K562 (cell line): ENCODE data around the gene PAN2. TPM values are rescaled to one million over a fixed set of nuclear protein-coding genes. Genes with fewer than 3 reads are reported as not detected.

Experiments used
- CEBPG ChIP-seq, 3 experiments: fragments of 200-800 bp in 1 of 3; sonication (Bioruptor generic) in 1 of 3; sonication (generic) in 1 of 3; formaldehyde crosslinking in 1 of 3; IDR thresholded peaks in 2 of 3; conservative IDR thresholded peaks in 1 of 3; 2 replicates each; pipeline versions ENCODE4 v1.6.1 to v1.8.0; 2016 to 2022; ENCODE audit warnings: missing compliant biosample characterization in 2 of 3, missing genetic modification characterization in 2 of 3, mild to moderate bottlenecking in 1 of 3, missing genetic modification reagents in 1 of 3
- CHD4 ChIP-seq: fragments of 200-600 bp; sonication (generic); IDR thresholded peaks from 3 replicates; pipeline ENCODE4 v1.6.1; 2012; ENCODE audit warnings: low read depth, mild to moderate bottlenecking, mixed read lengths, low read length, inconsistent platforms; ENCODE audit not compliant: insufficient read depth, insufficient replicate concordance, poor library complexity, severe bottlenecking
- EGR1 ChIP-seq: fragments of 450-650 bp; conservative IDR thresholded peaks from 2 replicates; pipeline ENCODE4 v1.6.1; 2017; ENCODE audit warnings: mild to moderate bottlenecking
- FOXP1 ChIP-seq: sonication (generic); formaldehyde crosslinking; IDR thresholded peaks from 2 replicates; pipeline ENCODE4 v1.8.0; 2022; ENCODE audit warnings: mild to moderate bottlenecking, missing genetic modification reagents
- GABPB1 ChIP-seq: sonication (generic); formaldehyde crosslinking; IDR thresholded peaks from 2 replicates; pipeline ENCODE4 v1.8.0; 2022; ENCODE audit warnings: mild to moderate bottlenecking, missing genetic modification reagents
- HCFC1 ChIP-seq: IDR thresholded peaks from 2 replicates; pipeline ENCODE4 v1.6.1; 2012; ENCODE audit warnings: low read depth, low read length, improper control_type of control experiment
- JUNB ChIP-seq: fragments of 450-650 bp; formaldehyde crosslinking; conservative IDR thresholded peaks from 2 replicates; pipeline ENCODE4 v1.4.0; 2020; ENCODE audit warnings: mild to moderate bottlenecking
- MCM3 ChIP-seq: fragments of 450-650 bp; IDR thresholded peaks from 2 replicates; pipeline ENCODE4 v1.6.1; 2016
- MYNN ChIP-seq, 2 experiments: sonication (generic); formaldehyde crosslinking in 1 of 2; IDR thresholded peaks; 2 replicates each; pipeline versions ENCODE4 v1.5.0 to v1.6.1; 2016 to 2020; ENCODE audit warnings: antibody characterized with exemption in 1 of 2, missing genetic modification reagents in 1 of 2
- NFXL1 ChIP-seq: fragments of 450-650 bp; formaldehyde crosslinking; IDR thresholded peaks from 2 replicates; pipeline ENCODE4 v1.4.0; 2021; ENCODE audit warnings: mild to moderate bottlenecking
- RBM17 ChIP-seq: fragments of 200-400 bp; formaldehyde crosslinking; IDR thresholded peaks from 2 replicates; pipeline ENCODE4 v1.6.1; 2017; ENCODE audit warnings: low read depth, mild to moderate bottlenecking, low read length, borderline replicate concordance
- RBM22 ChIP-seq: fragments of 200-400 bp; formaldehyde crosslinking; IDR thresholded peaks from 2 replicates; pipeline ENCODE4 v1.6.1; 2018; ENCODE audit warnings: low read length, low read depth; ENCODE audit not compliant: poor library complexity, severe bottlenecking
- SIN3A ChIP-seq, 2 experiments: fragments of 150-350 bp in 1 of 2; IDR thresholded peaks; 2 replicates each; pipeline ENCODE4 v1.6.1; 2011 to 2016; ENCODE audit warnings: borderline replicate concordance in 2 of 2, low read depth in 2 of 2, low read length in 2 of 2, mild to moderate bottlenecking in 2 of 2, moderate library complexity in 2 of 2; ENCODE audit not compliant: control insufficient read depth in 1 of 2
- SLC30A9 ChIP-seq: fragments of 250-450 bp; sonication (Bioruptor Pico); IDR thresholded peaks from 2 replicates; pipeline ENCODE4 v1.8.0; 2022; ENCODE audit warnings: mild to moderate bottlenecking, moderate library complexity
- SMARCA4 ChIP-seq: fragments of 450-650 bp; IDR thresholded peaks from 2 replicates; pipeline ENCODE4 v1.6.1; 2016
- STAT5B ChIP-seq: fragments of 250-450 bp; sonication (Bioruptor Pico); IDR thresholded peaks from 2 replicates; pipeline ENCODE4 v1.8.0; 2021; ENCODE audit warnings: mild to moderate bottlenecking, inconsistent platforms
- ZBTB17 ChIP-seq: fragments of 450-650 bp; formaldehyde crosslinking; IDR thresholded peaks from 2 replicates; pipeline ENCODE4 v1.4.0; 2020; ENCODE audit warnings: mild to moderate bottlenecking
- ZC3H4 ChIP-seq: sonication (generic); formaldehyde crosslinking; IDR thresholded peaks from 2 replicates; pipeline ENCODE4 v1.9.0; 2021; ENCODE audit warnings: missing genetic modification reagents, borderline replicate concordance
- ZNF77 ChIP-seq: fragments of 250-450 bp; sonication (Bioruptor Pico); IDR thresholded peaks from 2 replicates; pipeline ENCODE4 v1.5.0; 2020
- polyA plus RNA-seq, 8 experiments: library from polyadenylated mRNA; depleted of rRNA in 4 of 8; stranded (reverse) in 5 of 8; unstranded in 3 of 8; fragments of >200 nt; fragmentation: Nextera tagmentation in 2 of 8; fragmentation: Illumina TruSeq in 1 of 8; extraction: Ambion mirVana in 2 of 8; extraction: Trizol in 1 of 8; gene quantifications; 2 replicates each; pipeline versions ENCODE4 v1.2.1 to v1.2.3, GENCODE V29; 2011 to 2014; ENCODE audit warnings: inconsistent platforms in 1 of 8, missing spikeins in 1 of 8
- total RNA-seq, 7 experiments: library from RNA; depleted of rRNA in 6 of 7; stranded (reverse); fragments of >200 nt in 6 of 7; fragmentation: Illumina TruSeq in 2 of 7; extraction: Trizol in 2 of 7; gene quantifications; 2 replicates each; pipeline versions ENCODE4 v1.2.1 to v1.2.3, GENCODE V29; 2011 to 2021; ENCODE audit warnings: low replicate concordance in 1 of 7
- TF ChIP-seq, protein P1 (sequence below): sonication (generic); formaldehyde crosslinking; IDR thresholded peaks from 2 replicates; pipeline ENCODE4 v1.8.1; 2023; ENCODE audit warnings: mild to moderate bottlenecking, missing genetic modification reagents
- TF ChIP-seq, protein P2 (sequence below): fragments of 250-450 bp; sonication (Bioruptor Pico); IDR thresholded peaks from 2 replicates; pipeline ENCODE4 v1.8.0; 2021; ENCODE audit warnings: borderline replicate concordance, mild to moderate bottlenecking, moderate library complexity; ENCODE audit not compliant: poor library complexity, severe bottlenecking
- TF ChIP-seq, protein P3 (sequence below): fragments of 450-650 bp; formaldehyde crosslinking; IDR thresholded peaks from 2 replicates; pipeline ENCODE4 v1.4.0; 2020; ENCODE audit warnings: mild to moderate bottlenecking, moderate library complexity

The PAN2 gene
- total and polyA plus RNA-seq, 9 of the 15 experiments (the other 6 are each of a cell fraction or from before 2014, with no cell fraction given): 15.0 to 66.1 (median 25.9) TPM

- TF ChIP-seq, protein P1, sequence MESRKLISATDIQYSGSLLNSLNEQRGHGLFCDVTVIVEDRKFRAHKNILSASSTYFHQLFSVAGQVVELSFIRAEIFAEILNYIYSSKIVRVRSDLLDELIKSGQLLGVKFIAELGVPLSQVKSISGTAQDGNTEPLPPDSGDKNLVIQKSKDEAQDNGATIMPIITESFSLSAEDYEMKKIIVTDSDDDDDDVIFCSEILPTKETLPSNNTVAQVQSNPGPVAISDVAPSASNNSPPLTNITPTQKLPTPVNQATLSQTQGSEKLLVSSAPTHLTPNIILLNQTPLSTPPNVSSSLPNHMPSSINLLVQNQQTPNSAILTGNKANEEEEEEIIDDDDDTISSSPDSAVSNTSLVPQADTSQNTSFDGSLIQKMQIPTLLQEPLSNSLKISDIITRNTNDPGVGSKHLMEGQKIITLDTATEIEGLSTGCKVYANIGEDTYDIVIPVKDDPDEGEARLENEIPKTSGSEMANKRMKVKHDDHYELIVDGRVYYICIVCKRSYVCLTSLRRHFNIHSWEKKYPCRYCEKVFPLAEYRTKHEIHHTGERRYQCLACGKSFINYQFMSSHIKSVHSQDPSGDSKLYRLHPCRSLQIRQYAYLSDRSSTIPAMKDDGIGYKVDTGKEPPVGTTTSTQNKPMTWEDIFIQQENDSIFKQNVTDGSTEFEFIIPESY (CRISPR knock-in tag): 0 out of 2 replicates have a peak, but pooled peaks have one; percentile 29
- TF ChIP-seq FOXP1 (CRISPR knock-in tag) (no peak), JUNB (no peak), NFXL1 (CRISPR knock-in tag) (no peak), SMARCA4 (peak; percentile 83), ZC3H4 (CRISPR knock-in tag) (no peak), MYNN (IDR thresholded peaks at IDR 0.05) (peak; percentile 34; the same call in 1 of the 2 replicates), MYNN (CRISPR knock-in tag; IDR thresholded peaks at IDR 0.05) (no peak), RBM17 (no peak), HCFC1 (peak; percentile 1; the same call in 1 of the 2 replicates), STAT5B (CRISPR knock-in tag) (no peak), CEBPG (CRISPR knock-in tag; IDR thresholded peaks at IDR 0.05) (no peak), CEBPG (tag; conservative IDR thresholded peaks at IDR 0.05 in 1 of 2, IDR thresholded peaks at IDR 0.05 in 1 of 2) (no peak), RBM22 (no peak), ZNF77 (CRISPR knock-in tag) (no peak), GABPB1 (CRISPR knock-in tag) (no peak), EGR1 (no peak), SLC30A9 (no peak), SIN3A (IDR thresholded peaks at IDR 0.05; ENCODE audit: borderline replicate concordance in 2 of 2, control insufficient read depth in 1 of 2, low read depth in 2 of 2, low read length in 2 of 2) (no peak), ZBTB17 (CRISPR knock-in tag) (peak; percentile 33; the same call in 1 of the 2 replicates), CHD4 (no peak), MCM3 (no peak)
- TF ChIP-seq, protein P2, sequence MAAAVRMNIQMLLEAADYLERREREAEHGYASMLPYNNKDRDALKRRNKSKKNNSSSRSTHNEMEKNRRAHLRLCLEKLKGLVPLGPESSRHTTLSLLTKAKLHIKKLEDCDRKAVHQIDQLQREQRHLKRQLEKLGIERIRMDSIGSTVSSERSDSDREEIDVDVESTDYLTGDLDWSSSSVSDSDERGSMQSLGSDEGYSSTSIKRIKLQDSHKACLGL (CRISPR knock-in tag): no peak
- TF ChIP-seq, protein P3, sequence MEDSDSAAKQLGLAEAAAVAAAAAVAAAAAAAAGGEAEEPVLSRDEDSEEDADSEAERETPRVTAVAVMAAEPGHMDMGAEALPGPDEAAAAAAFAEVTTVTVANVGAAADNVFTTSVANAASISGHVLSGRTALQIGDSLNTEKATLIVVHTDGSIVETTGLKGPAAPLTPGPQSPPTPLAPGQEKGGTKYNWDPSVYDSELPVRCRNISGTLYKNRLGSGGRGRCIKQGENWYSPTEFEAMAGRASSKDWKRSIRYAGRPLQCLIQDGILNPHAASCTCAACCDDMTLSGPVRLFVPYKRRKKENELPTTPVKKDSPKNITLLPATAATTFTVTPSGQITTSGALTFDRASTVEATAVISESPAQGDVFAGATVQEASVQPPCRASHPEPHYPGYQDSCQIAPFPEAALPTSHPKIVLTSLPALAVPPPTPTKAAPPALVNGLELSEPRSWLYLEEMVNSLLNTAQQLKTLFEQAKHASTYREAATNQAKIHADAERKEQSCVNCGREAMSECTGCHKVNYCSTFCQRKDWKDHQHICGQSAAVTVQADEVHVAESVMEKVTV (CRISPR knock-in tag): no peak
Observed at GRCh38 chr12:56300644-56301464, 32.9 kb downstream of the PAN2 start (continued).
